ENCODE results near the gene STIP1. TPM values are rescaled to one million over a fixed set of nuclear protein-coding genes. Genes with fewer than 3 reads are reported as not detected.
A peak's percentile ranks its signal among the peaks of the same experiment; 100 is the strongest.

The STIP1 gene
- total and polyA plus RNA-seq, 2 donors (not counting 1 experiment from before 2014, with no cell fraction given): 49.8 to 78.7 TPM

DNA sequence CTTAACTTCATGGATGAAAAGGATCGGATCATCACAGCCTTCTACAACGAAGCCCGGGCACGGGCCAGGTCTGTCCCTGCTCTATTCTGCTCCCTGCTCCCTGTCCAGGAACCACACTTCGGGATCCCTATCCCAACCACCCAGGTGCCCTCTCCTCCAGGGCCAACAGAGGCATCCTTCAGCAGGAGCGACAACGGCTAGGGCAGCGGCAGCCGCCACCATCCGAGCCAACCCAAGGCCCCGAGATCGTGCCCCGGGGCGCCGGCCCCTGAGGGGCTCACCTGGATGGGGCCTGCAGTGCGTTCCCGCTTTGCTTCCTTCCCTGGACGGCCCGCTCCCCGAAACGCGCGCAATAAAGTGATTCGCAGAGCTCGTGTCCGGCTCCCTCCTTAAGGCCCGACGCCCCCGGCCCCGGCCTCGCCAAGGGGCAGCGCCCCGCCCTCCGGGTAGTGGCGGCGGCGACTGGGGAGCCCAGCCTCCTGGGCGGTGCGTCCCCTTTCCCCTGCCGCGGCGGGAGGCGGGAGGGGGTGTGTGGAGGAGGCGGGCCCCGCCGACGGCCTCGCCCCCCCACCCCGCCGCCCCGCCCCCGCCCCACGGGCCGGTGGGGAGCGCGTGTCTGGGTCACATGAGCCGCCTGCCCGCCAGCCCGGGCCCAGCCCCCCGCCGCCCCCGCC, 48.1 kb downstream of the STIP1 start, which contains the start of gene VEGFB:
Gene VEGFB, plus strand, starts transcription at position 672 of the 674 bp plus-strand sequence. CDS start 250 bp downstream, outside the sequence.
- intact Hi-C loops (cut with micrococcal nuclease): loop anchor here (1.0 kb wide), 1 partner anchor 8 kb away; the partner anchor contains the start of genes NUDT22 and TRPT1
- Histone ChIP-seq H4K20me1 (ENCODE audit: control insufficient read depth, insufficient read depth, low read length, poor library complexity, severe bottlenecking) (peaks cover 25% of the 10 kb centered on the region), H3K4me1 (ENCODE audit: control insufficient read depth in 2 of 2, insufficient read depth in 2 of 2, low read length in 2 of 2) (peaks cover 34 to 70% of the 10 kb centered on the region in 2 donors), H3K27me3 (replicated peaks in 1 of 4; ENCODE audit: control extremely low read depth in 1 of 4, control insufficient read depth in 3 of 4, insufficient read depth in 4 of 4, low read length in 3 of 4) (no peaks in the 10 kb centered on the region), H3K9me3 (ENCODE audit: control extremely low read depth in 1 of 3, control insufficient read depth in 2 of 3, insufficient read depth in 1 of 3, low read length in 2 of 3) (no peaks in the 10 kb centered on the region), H3K27ac (ENCODE audit: low read length in 2 of 2) (peak within 1 kb of the TSS; percentile 65 to 85), H3K79me2 (ENCODE audit: control insufficient read depth, insufficient read depth, low read length) (peaks cover 23% of the 10 kb centered on the region), H3K36me3 (replicated peaks in 1 of 2; ENCODE audit: control extremely low read depth in 1 of 2, control insufficient read depth in 1 of 2, extremely low read depth in 1 of 2, insufficient read depth in 2 of 2, low read length in 1 of 2) (peaks cover 0 to 27% of the 10 kb centered on the region in 2 experiments), H2AFZ (ENCODE audit: insufficient read depth, low read depth, low read length, poor library complexity, severe bottlenecking) (peak within 1 kb of the TSS; percentile 64), H3K4me3 (ENCODE audit: control extremely low read depth in 1 of 5, extremely low read depth in 1 of 5, insufficient read depth in 1 of 5, low read depth in 2 of 5, low read length in 4 of 5) (peak within 1 kb of the TSS; percentile 53 to 84 (median 67)), H3K9ac (ENCODE audit: low read length) (peak within 1 kb of the TSS; percentile 89), H3K4me2 (replicated peaks; ENCODE audit: low read depth, low read length, poor library complexity, severe bottlenecking) (peak within 1 kb of the TSS; percentile 99)
- DNase-seq: peak; percentile 81
- 11% methylated on average over 49 of the region's 62 CpGs for WGBS (ENCODE audit: insufficient coverage)
- H3K9me3 Mint-ChIP-seq (ENCODE audit: insufficient read depth): no peaks in the 10 kb centered on the region
- POLR2A ChIA-PET: interaction anchor here (0.9 to 2.4 kb wide), 4 partner anchors 11 to 38 kb away, joined by 3 to 7 read pairs (median 4); partner anchors contain the start of gene FERMT3
- peak within 1 kb of the TSS; percentile 96 for H3K4me3 Mint-ChIP-seq
- H3K27ac Mint-ChIP-seq: peak within 1 kb of the TSS; percentile 96
- no peaks in the 10 kb centered on the region for H3K27me3 Mint-ChIP-seq
- ATAC-seq (ENCODE audit: low read depth): peak; percentile 59
- H3K4me1 Mint-ChIP-seq: peaks cover 65% of the 10 kb centered on the region
- CTCF ChIA-PET: interaction anchor here (1.0 to 2.2 kb wide), 2 partner anchors 10 to 29 kb away, joined by 5 to 10 read pairs; no protein-coding TSS in a partner anchor
- TF ChIP-seq EZH2 (IDR thresholded peaks at IDR 0.05; ENCODE audit: borderline replicate concordance, insufficient read depth, low read depth, low read length, poor library complexity, severe bottlenecking): no peak
- TF ChIP-seq, protein P1, sequence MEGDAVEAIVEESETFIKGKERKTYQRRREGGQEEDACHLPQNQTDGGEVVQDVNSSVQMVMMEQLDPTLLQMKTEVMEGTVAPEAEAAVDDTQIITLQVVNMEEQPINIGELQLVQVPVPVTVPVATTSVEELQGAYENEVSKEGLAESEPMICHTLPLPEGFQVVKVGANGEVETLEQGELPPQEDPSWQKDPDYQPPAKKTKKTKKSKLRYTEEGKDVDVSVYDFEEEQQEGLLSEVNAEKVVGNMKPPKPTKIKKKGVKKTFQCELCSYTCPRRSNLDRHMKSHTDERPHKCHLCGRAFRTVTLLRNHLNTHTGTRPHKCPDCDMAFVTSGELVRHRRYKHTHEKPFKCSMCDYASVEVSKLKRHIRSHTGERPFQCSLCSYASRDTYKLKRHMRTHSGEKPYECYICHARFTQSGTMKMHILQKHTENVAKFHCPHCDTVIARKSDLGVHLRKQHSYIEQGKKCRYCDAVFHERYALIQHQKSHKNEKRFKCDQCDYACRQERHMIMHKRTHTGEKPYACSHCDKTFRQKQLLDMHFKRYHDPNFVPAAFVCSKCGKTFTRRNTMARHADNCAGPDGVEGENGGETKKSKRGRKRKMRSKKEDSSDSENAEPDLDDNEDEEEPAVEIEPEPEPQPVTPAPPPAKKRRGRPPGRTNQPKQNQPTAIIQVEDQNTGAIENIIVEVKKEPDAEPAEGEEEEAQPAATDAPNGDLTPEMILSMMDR (IDR thresholded peaks at IDR 0.05): no peak
